Naive B cell (primary cell): Measurements from ENCODE around the gene HOGA1. TPM values are rescaled to one million over a fixed set of nuclear protein-coding genes. Genes with fewer than 3 reads are reported as not detected.
A peak's percentile ranks its signal among the peaks of the same experiment; 100 is the strongest.

Experiments used
- ATAC-seq, 2 donors: fragments of 150-1000 bp; cut with Tn5 transposase; 2 replicates each; pipeline ENCODE4 v1.10.0; 2021; ENCODE audit warnings: low read depth in 2 of 2, mild to moderate bottlenecking in 2 of 2, moderate library complexity in 2 of 2
- DNase-seq: peaks from one replicate; pipeline ENCODE4 v3.0.0; 2022
- H3K27ac Mint-ChIP-seq, 6 donors: one replicate each; pipeline ENCODE4 v1.8.0; 2020 to 2022; ENCODE audit warnings: mild to moderate bottlenecking in 6 of 6, mixed read lengths in 6 of 6, moderate library complexity in 5 of 6, inconsistent platforms in 2 of 6
- H3K27me3 Mint-ChIP-seq, 3 donors: one replicate each; pipeline ENCODE4 v1.8.0; 2021 to 2022; ENCODE audit warnings: mixed read lengths in 3 of 3, mild to moderate bottlenecking in 1 of 3
- H3K36me3 Mint-ChIP-seq, 2 donors: one replicate each; pipeline ENCODE4 v1.8.0; 2020 to 2022; ENCODE audit warnings: mixed read lengths in 2 of 2, inconsistent platforms in 1 of 2, mild to moderate bottlenecking in 1 of 2
- H3K4me1 Mint-ChIP-seq, 3 donors: one replicate each; pipeline ENCODE4 v1.8.0; 2020 to 2022; ENCODE audit warnings: mixed read lengths in 3 of 3, inconsistent platforms in 1 of 3, mild to moderate bottlenecking in 1 of 3, moderate library complexity in 1 of 3
- H3K4me3 Mint-ChIP-seq, 8 donors: one replicate each; pipeline ENCODE4 v1.8.0; 2020 to 2022; ENCODE audit warnings: mild to moderate bottlenecking in 8 of 8, mixed read lengths in 8 of 8, moderate library complexity in 8 of 8, inconsistent platforms in 2 of 8
- H3K9me3 Mint-ChIP-seq, 7 donors: one replicate each; pipeline ENCODE4 v1.8.0; 2020 to 2022; ENCODE audit warnings: mixed read lengths in 7 of 7, mild to moderate bottlenecking in 5 of 7, inconsistent platforms in 2 of 7, moderate library complexity in 1 of 7
- polyA plus RNA-seq, 6 donors: library from polyadenylated mRNA; unstranded; fragments of 300-500 nt; fragmentation: Illumina TruSeq; gene quantifications; one replicate each; pipeline ENCODE4 v1.2.3, GENCODE V29; 2021; ENCODE audit warnings: low read depth in 6 of 6

HOGA1 gene
- polyA plus RNA-seq, 6 donors from 2014 or later, result not detected

- ATAC-seq, result no peak
- Mint-ChIP-seq H3K4me3 (no peak overlapping the region), H3K4me1 (no peaks in the 10 kb centered on the region), H3K27me3 (peaks cover 0 to 4% (median 0%) of the 10 kb centered on the region in 3 donors), H3K36me3 (no peaks in the 10 kb centered on the region), H3K9me3 (no peaks in the 10 kb centered on the region), H3K27ac (peak overlapping the region in 1 of 6 donors; percentile 50)
- no peak for DNase-seq
Observed at GRCh38 chr10:97578171-97578844, 5.9 kb upstream of the HOGA1 start.

GRCh38 chr10:97580421-97581367 is 3.5 kb upstream of the HOGA1 start:
- Mint-ChIP-seq H3K27me3 (peaks cover 0 to 9% (median 5%) of the 10 kb centered on the region in 3 donors), H3K9me3 (no peaks in the 10 kb centered on the region), H3K4me1 (no peaks in the 10 kb centered on the region), H3K4me3 (peak overlapping the region in 1 of 8 donors; percentile 31), H3K36me3 (no peaks in the 10 kb centered on the region), H3K27ac (no peak overlapping the region)
- ATAC-seq (no peak), DNase-seq (no peak)

GRCh38 chr10:97582169-97582568 is 2.0 kb upstream of the HOGA1 start:
- Mint-ChIP-seq H3K4me3 (no peak overlapping the region), H3K4me1 (no peaks in the 10 kb centered on the region), H3K9me3 (no peaks in the 10 kb centered on the region), H3K36me3 (no peaks in the 10 kb centered on the region), H3K27ac (no peak overlapping the region), H3K27me3 (peaks cover 0 to 7% (median 5%) of the 10 kb centered on the region in 3 donors)
- no peak for DNase-seq
- ATAC-seq, result no peak

- no peaks in the 10 kb centered on the region for H3K9me3 Mint-ChIP-seq
- no peak overlapping the region for H3K27ac Mint-ChIP-seq
- no peaks in the 10 kb centered on the region for H3K36me3 Mint-ChIP-seq
- DNase-seq (no peak), ATAC-seq (no peak)
- no peaks in the 10 kb centered on the region for H3K4me1 Mint-ChIP-seq
- no peak overlapping the region for H3K4me3 Mint-ChIP-seq
- peaks cover 0 to 7% (median 5%) of the 10 kb centered on the region in 3 donors for H3K27me3 Mint-ChIP-seq
Observed at GRCh38 chr10:97583476-97583875, 713 bp upstream of the HOGA1 start.

GRCh38 chr10:97584798-97585438 is 729 bp downstream of the HOGA1 start:
- Mint-ChIP-seq H3K9me3 (no peaks in the 10 kb centered on the region), H3K27me3 (peaks cover 0 to 7% (median 5%) of the 10 kb centered on the region in 3 donors), H3K4me3 (no peak overlapping the region), H3K27ac (no peak overlapping the region), H3K4me1 (no peaks in the 10 kb centered on the region), H3K36me3 (no peaks in the 10 kb centered on the region)
- DNase-seq (no peak), ATAC-seq (no peak)

GRCh38 chr10:97585439-97585811 is 1.2 kb downstream of the HOGA1 start:
- Mint-ChIP-seq H3K27ac (no peak overlapping the region), H3K4me1 (no peaks in the 10 kb centered on the region), H3K36me3 (no peaks in the 10 kb centered on the region), H3K9me3 (no peaks in the 10 kb centered on the region), H3K4me3 (no peak overlapping the region), H3K27me3 (peaks cover 0 to 7% (median 5%) of the 10 kb centered on the region in 3 donors)
- DNase-seq (no peak), ATAC-seq (no peak)

- H3K27me3 Mint-ChIP-seq, result peaks cover 0 to 7% (median 5%) of the 10 kb centered on the region in 3 donors
- no peaks in the 10 kb centered on the region for H3K4me1 Mint-ChIP-seq
- H3K27ac Mint-ChIP-seq, result no peak overlapping the region
- no peak for DNase-seq
- H3K4me3 Mint-ChIP-seq, result no peak overlapping the region
- no peaks in the 10 kb centered on the region for H3K36me3 Mint-ChIP-seq
- H3K9me3 Mint-ChIP-seq, result no peaks in the 10 kb centered on the region
- ATAC-seq, result no peak
Observed at GRCh38 chr10:97587183-97587582, 3.0 kb downstream of the HOGA1 start.

- no peak for ATAC-seq
- Mint-ChIP-seq H3K4me1 (no peaks in the 10 kb centered on the region), H3K4me3 (no peak within 1 kb of the TSS), H3K27ac (no peak within 1 kb of the TSS), H3K36me3 (no peaks in the 10 kb centered on the region), H3K9me3 (no peaks in the 10 kb centered on the region), H3K27me3 (peaks cover 0 to 8% (median 1%) of the 10 kb centered on the region in 3 donors)
- DNase-seq, result no peak
Observed at GRCh38 chr10:97589479-97589878, 5.3 kb downstream of the HOGA1 start, which contains the start of gene C10orf62. Gene C10orf62, plus strand, starts transcription at chr10:97589721. Its CDS starts 177 bp downstream, at chr10:97589898.

GRCh38 chr10:97590082-97590747 is 6.0 kb downstream of the HOGA1 start:
- H3K4me3 Mint-ChIP-seq, result no peak overlapping the region
- no peaks in the 10 kb centered on the region for H3K4me1 Mint-ChIP-seq
- H3K27ac Mint-ChIP-seq, result no peak overlapping the region
- H3K27me3 Mint-ChIP-seq, result peaks cover 0 to 14% (median 0%) of the 10 kb centered on the region in 3 donors
- H3K36me3 Mint-ChIP-seq, result no peaks in the 10 kb centered on the region
- ATAC-seq (no peak), DNase-seq (no peak)
- no peaks in the 10 kb centered on the region for H3K9me3 Mint-ChIP-seq

GRCh38 chr10:97590748-97591495 is 6.7 kb downstream of the HOGA1 start:
- no peak for DNase-seq
- Mint-ChIP-seq H3K27ac (no peak overlapping the region), H3K36me3 (no peaks in the 10 kb centered on the region), H3K4me1 (no peaks in the 10 kb centered on the region), H3K4me3 (no peak overlapping the region), H3K9me3 (no peaks in the 10 kb centered on the region), H3K27me3 (peaks cover 0 to 11% (median 0%) of the 10 kb centered on the region in 3 donors)
- no peak for ATAC-seq

- H3K9me3 Mint-ChIP-seq, result no peaks in the 10 kb centered on the region
- H3K27me3 Mint-ChIP-seq, result peaks cover 0 to 14% (median 0%) of the 10 kb centered on the region in 3 donors
- H3K27ac Mint-ChIP-seq, result no peak overlapping the region
- no peak for DNase-seq
- H3K4me3 Mint-ChIP-seq, result no peak overlapping the region
- H3K4me1 Mint-ChIP-seq, result no peaks in the 10 kb centered on the region
- ATAC-seq, result no peak
- H3K36me3 Mint-ChIP-seq, result no peaks in the 10 kb centered on the region
Observed at GRCh38 chr10:97593421-97593820, 9.2 kb downstream of the HOGA1 start.

GRCh38 chr10:97596101-97597082 is 12.2 kb downstream of the HOGA1 start:
- peaks cover 0 to 14% (median 0%) of the 10 kb centered on the region in 3 donors for H3K27me3 Mint-ChIP-seq
- peak overlapping the region in 1 of 6 donors; percentile 54 for H3K27ac Mint-ChIP-seq

More at GRCh38 chr10:97596101-97597082, 12.2 kb downstream of the HOGA1 start:
- Mint-ChIP-seq H3K9me3 (no peaks in the 10 kb centered on the region), H3K4me1 (no peaks in the 10 kb centered on the region), H3K4me3 (no peak overlapping the region), H3K36me3 (no peaks in the 10 kb centered on the region)
- DNase-seq (no peak), ATAC-seq (no peak)
